H1 (cell line): ENCODE data around the gene RNF186. TPM values are rescaled to one million over a fixed set of nuclear protein-coding genes. Genes with fewer than 3 reads are reported as not detected.

ENCODE experiments used
- CTCF ChIA-PET: fragments of 300-600 bp; sonication (Branson Sonifier 250); formaldehyde crosslinking; loops from one replicate; lab custom pipeline; 2021; ENCODE audit not compliant: partially characterized antibody; lab: Charles Lee
- POLR2A ChIA-PET: fragments of 300-600 bp; sonication (Branson Sonifier 250); formaldehyde crosslinking; loops from one replicate; lab custom pipeline; 2021; ENCODE audit warnings: inconsistent platforms; ENCODE audit not compliant: partially characterized antibody; lab: Charles Lee
- DNase-seq, 2 experiments: peaks; one replicate each; pipeline versions ENCODE4 v3.0.0 to v3.0.0-alpha.2; 2010 to 2022; ENCODE audit warnings: low spot score in 2 of 2, low read depth in 1 of 2, mixed read lengths in 1 of 2
- FAIRE-seq: peaks from 2 replicates; lab custom pipeline; 2011; peaks lifted over from hg19 to GRCh38; lab: Jason Lieb, UNC
- H2AFZ ChIP-seq: 2 replicates; pipeline ENCODE4 v1.8.1; 2012; ENCODE audit warnings: low read length, inconsistent platforms
- H2AK5ac ChIP-seq: 2 replicates; pipeline ENCODE4 v1.6.1; 2013; ENCODE audit warnings: low read depth, low read length
- H2BK120ac ChIP-seq: replicated peaks from 2 replicates; pipeline ENCODE3; 2013; ENCODE audit warnings: low read depth, low read length, inconsistent platforms
- H2BK12ac ChIP-seq: 2 replicates; pipeline ENCODE4 v1.6.1; 2013; ENCODE audit warnings: low read depth, low read length
- H2BK15ac ChIP-seq: 2 replicates; pipeline ENCODE4 v1.6.1; 2013; ENCODE audit warnings: low read length
- H2BK20ac ChIP-seq: 2 replicates; pipeline ENCODE4 v1.6.1; 2013; ENCODE audit warnings: low read length
- H2BK5ac ChIP-seq: 2 replicates; pipeline ENCODE4 v1.6.1; 2013; ENCODE audit warnings: low read depth, low read length
- H3K14ac ChIP-seq: 2 replicates; pipeline ENCODE4 v1.6.1; 2013; ENCODE audit warnings: inconsistent platforms; ENCODE audit not compliant: insufficient read length
- H3K18ac ChIP-seq: 2 replicates; pipeline ENCODE4 v1.6.1; 2013; ENCODE audit warnings: low read length; ENCODE audit errors: extremely low read depth
- H3K23ac ChIP-seq: 2 replicates; pipeline ENCODE4 v1.6.1; 2013; ENCODE audit warnings: inconsistent platforms; ENCODE audit not compliant: insufficient read length
- H3K23me2 ChIP-seq: 2 replicates; pipeline ENCODE4 v1.6.1; 2013; ENCODE audit warnings: low read depth, low read length
- H3K27ac ChIP-seq: 2 replicates; pipeline ENCODE4 v1.6.1; 2011; ENCODE audit warnings: low read depth, low read length, inconsistent platforms
- H3K27me3 ChIP-seq, 4 experiments: replicated peaks in 1 of 4; 1 replicate in 1 of 4; 2 replicates in 3 of 4; pipeline versions ENCODE4 v1.6.1 to v1.8.1; 2011 to 2013; ENCODE audit warnings: low read length in 3 of 4, mild to moderate bottlenecking in 3 of 4, inconsistent platforms in 2 of 4, mixed read lengths in 2 of 4, moderate library complexity in 1 of 4; ENCODE audit not compliant: control insufficient read depth in 3 of 4, insufficient read depth in 3 of 4; ENCODE audit errors: extremely low read depth in 1 of 4
- H3K36me3 ChIP-seq, 4 experiments: 2 replicates each; pipeline versions ENCODE4 v1.6.1 to v1.8.1; 2011 to 2013; ENCODE audit warnings: mild to moderate bottlenecking in 4 of 4, low read length in 3 of 4, moderate library complexity in 2 of 4, control low read depth in 1 of 4, inconsistent platforms in 1 of 4; ENCODE audit not compliant: insufficient read depth in 4 of 4, control insufficient read depth in 2 of 4
- H3K4ac ChIP-seq: replicated peaks from 2 replicates; pipeline ENCODE3; 2013; ENCODE audit warnings: low read length, low read depth, mixed read lengths, inconsistent platforms; ENCODE audit not compliant: insufficient read length
- H3K4me1 ChIP-seq, 4 experiments: replicated peaks in 1 of 4; 1 replicate in 1 of 4; 2 replicates in 3 of 4; pipeline versions ENCODE4 v1.6.1 to v1.8.1; 2011 to 2013; ENCODE audit warnings: low read length in 3 of 4, inconsistent platforms in 2 of 4, mixed read lengths in 1 of 4; ENCODE audit not compliant: insufficient read depth in 4 of 4, control insufficient read depth in 3 of 4
- H3K4me2 ChIP-seq, 2 experiments: 2 replicates each; pipeline versions ENCODE4 v1.6.1 to v1.8.1; 2011 to 2013; ENCODE audit warnings: low read depth in 2 of 2, low read length in 2 of 2, control low read depth in 1 of 2, inconsistent platforms in 1 of 2, mild to moderate bottlenecking in 1 of 2; ENCODE audit not compliant: insufficient read depth in 1 of 2
- H3K4me3 ChIP-seq, 4 experiments: fragments of 200-600, 300-600 bp in 1 of 4; sonication (generic), shearing (Covaris generic), sonication (Bioruptor Twin) in 1 of 4; 2 replicates each; pipeline versions ENCODE4 v1.5.1 to v1.8.1; 2011 to 2016; ENCODE audit warnings: low read length in 4 of 4, low read depth in 3 of 4, control low read depth in 2 of 4, inconsistent platforms in 2 of 4, mild to moderate bottlenecking in 2 of 4, mixed read lengths in 1 of 4, moderate library complexity in 1 of 4; ENCODE audit not compliant: insufficient read depth in 2 of 4; ENCODE audit errors: extremely low read depth in 1 of 4
- H3K56ac ChIP-seq: replicated peaks from 2 replicates; pipeline ENCODE3; 2013; ENCODE audit warnings: low read depth, mild to moderate bottlenecking, mixed read lengths, low read length, inconsistent platforms; ENCODE audit not compliant: insufficient read length
- H3K79me1 ChIP-seq: 2 replicates; pipeline ENCODE4 v1.6.1; 2013; ENCODE audit warnings: low read depth, low read length, control low read depth
- H3K79me2 ChIP-seq, 2 experiments: 2 replicates each; pipeline versions ENCODE4 v1.6.1 to v1.8.1; 2012 to 2013; ENCODE audit warnings: low read length in 2 of 2, mild to moderate bottlenecking in 2 of 2, inconsistent platforms in 1 of 2; ENCODE audit not compliant: insufficient read depth in 2 of 2, control insufficient read depth in 1 of 2
- H3K9ac ChIP-seq, 4 experiments: replicated peaks in 1 of 4; 1 replicate in 1 of 4; 2 replicates in 3 of 4; pipeline versions ENCODE4 v1.6.1 to v1.8.1; 2011 to 2013; ENCODE audit warnings: low read depth in 3 of 4, low read length in 3 of 4, control low read depth in 2 of 4, mild to moderate bottlenecking in 2 of 4, moderate library complexity in 2 of 4, inconsistent platforms in 1 of 4; ENCODE audit errors: extremely low read depth in 1 of 4
- H3K9me3 ChIP-seq, 2 experiments: 2 replicates each; pipeline versions ENCODE4 v1.6.1 to v1.8.1; 2012 to 2013; ENCODE audit warnings: mild to moderate bottlenecking in 2 of 2, moderate library complexity in 2 of 2, control low read depth in 1 of 2, inconsistent platforms in 1 of 2, low read depth in 1 of 2, low read length in 1 of 2, mixed read lengths in 1 of 2; ENCODE audit not compliant: insufficient read depth in 2 of 2
- H4K20me1 ChIP-seq, 2 experiments: replicated peaks in 1 of 2; 2 replicates each; pipeline versions ENCODE3 to v1.8.1; 2011 to 2013; ENCODE audit warnings: inconsistent platforms in 2 of 2, low read length in 2 of 2, mild to moderate bottlenecking in 1 of 2; ENCODE audit not compliant: insufficient read depth in 2 of 2, control insufficient read depth in 1 of 2
- H4K5ac ChIP-seq: 2 replicates; pipeline ENCODE4 v1.6.1; 2013; ENCODE audit warnings: low read length, low read depth, mixed read lengths, inconsistent platforms; ENCODE audit not compliant: insufficient read length
- H4K8ac ChIP-seq: 2 replicates; pipeline ENCODE4 v1.8.0; 2013; ENCODE audit warnings: mild to moderate bottlenecking, moderate library complexity, low read length, inconsistent platforms; ENCODE audit not compliant: insufficient read depth; ENCODE audit errors: extremely low read depth
- H4K91ac ChIP-seq: replicated peaks from 2 replicates; pipeline ENCODE3; 2013; ENCODE audit warnings: low read length, mixed read lengths, inconsistent platforms; ENCODE audit not compliant: insufficient read length
- BRCA1 ChIP-seq: IDR thresholded peaks from 2 replicates; pipeline ENCODE4 v1.6.1; 2012; ENCODE audit warnings: low read depth, low read length, improper control_type of control experiment
- CBX8 ChIP-seq: fragments of 300-800, 300-1000 bp; sonication (generic); IDR thresholded peaks from 2 replicates; pipeline ENCODE4 v1.7.1; 2016; ENCODE audit warnings: low read depth, low read length, borderline replicate concordance
- CEBPB ChIP-seq: IDR thresholded peaks from 2 replicates; pipeline ENCODE4 v1.6.1; 2012; ENCODE audit warnings: low read depth, low read length
- JUND ChIP-seq: IDR thresholded peaks from 2 replicates; pipeline ENCODE4 v1.6.1; 2011; ENCODE audit warnings: mild to moderate bottlenecking, improper control_type of control experiment, low read length
- POU5F1 ChIP-seq: IDR thresholded peaks from 2 replicates; pipeline ENCODE4 v1.6.1; 2011; ENCODE audit warnings: low read depth, mild to moderate bottlenecking, low read length, moderate library complexity
- WGBS, 2 experiments: shearing (Covaris generic) in 1 of 2; methylation state at CpG; one replicate each; pipeline versions ENCODE4 v1.1.6 to v1.1.7; 2013 to 2015; ENCODE audit warnings: low lambda C conversion rate in 2 of 2, mixed read lengths in 2 of 2, inconsistent platforms in 1 of 2, low coverage in 1 of 2, missing lambda C conversion rate in 1 of 2; ENCODE audit not compliant: insufficient replicate concordance in 2 of 2, insufficient coverage in 1 of 2, insufficient read length in 1 of 2; ENCODE audit errors: extremely low coverage in 1 of 2, missing lambda C conversion rate in 1 of 2; 5-methylcytosine and 5-hydroxymethylcytosine counted together
- polyA plus RNA-seq, 7 experiments: library from polyadenylated mRNA; depleted of rRNA in 3 of 7; stranded (reverse) in 5 of 7; unstranded in 2 of 7; fragments of >200 nt in 5 of 7; fragments of 200-250 nt in 2 of 7; gene quantifications; 1 replicate in 5 of 7; 2 replicates in 1 of 7; 4 replicates in 1 of 7; pipeline versions ENCODE4 v1.2.1 to v1.2.3, GENCODE V29; 2011 to 2013; ENCODE audit warnings: missing spikeins in 2 of 7, mixed read lengths in 2 of 7
- total RNA-seq: library from RNA; stranded (reverse); fragmentation: NEBNext Ultra II Directional; extraction: Animal tissue kit (Norgen Biotek cat#: 25700); gene quantifications from 2 replicates; pipeline ENCODE4 v1.2.1, GENCODE V29; 2021

The RNF186 gene
- total and polyA plus RNA-seq, 2 of the 8 experiments (the other 6 are each of a cell fraction or from before 2014, with no cell fraction given) = not detected

DNA sequence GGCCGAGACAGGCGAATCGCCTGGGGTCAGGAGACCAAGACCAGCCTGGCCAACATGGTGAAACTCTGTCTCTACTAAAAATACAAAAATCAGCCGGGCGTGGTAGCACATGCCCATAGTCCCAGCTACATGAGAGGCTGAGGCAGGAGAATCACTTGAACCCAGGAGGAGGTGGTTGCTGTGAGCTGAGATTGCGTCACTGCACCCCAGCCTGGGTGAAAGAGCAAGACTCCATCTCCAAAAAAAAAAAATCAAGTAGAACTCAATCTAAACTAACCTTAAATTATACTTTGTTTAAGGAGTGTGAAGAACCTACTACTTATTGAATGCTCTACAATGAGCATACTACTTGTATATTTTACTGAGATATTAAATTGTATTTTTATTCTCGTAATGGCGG, 30.5 kb upstream of the RNF186 start:
- Histone ChIP-seq H3K36me3 (no peaks in the 10 kb centered on the region), H3K4me1 (no peaks in the 10 kb centered on the region; a peak in 1 of 7 replicates), H3K14ac (no peak overlapping the region), H3K4ac (no peak overlapping the region), H3K4me2 (no peak overlapping the region), H2AK5ac (no peak overlapping the region), H4K5ac (no peak overlapping the region), H3K23me2 (no peaks in the 10 kb centered on the region), H4K20me1 (no peaks in the 10 kb centered on the region), H4K91ac (no peak overlapping the region), H3K23ac (no peak overlapping the region), H2BK5ac (no peak overlapping the region)
- POLR2A ChIA-PET = interaction anchor here (0.6 kb wide), 1 partner anchor 52 kb away, joined by 4 read pairs; no protein-coding TSS in a partner anchor
- WGBS, 2 experiments = 91% methylated on average over 8 of the region's 8 CpGs; no CpG with 5 or more reads in 1 of the 2 experiments
- no peak for TF ChIP-seq BRCA1
- TF ChIP-seq JUND = no peak
- TF ChIP-seq POU5F1 = no peak
- peak; percentile 17; the same call in 1 of the 2 replicates for TF ChIP-seq CEBPB
- TF ChIP-seq CBX8 = no peak
- TF ChIP-seq, all 59 proteins: peak for 1
- Histone ChIP-seq H2BK20ac (no peak overlapping the region), H2BK15ac (no peak overlapping the region), H3K4me3 (no peak overlapping the region), H2BK120ac (no peak overlapping the region), H3K27me3 (peaks cover 0 to 2% (median 0%) of the 10 kb centered on the region in 4 experiments; a peak in 1 of 7 replicates), H3K18ac (no peak overlapping the region), H3K9me3 (no peaks in the 10 kb centered on the region), H3K79me1 (no peaks in the 10 kb centered on the region), H3K56ac (no peak overlapping the region), H3K79me2 (no peaks in the 10 kb centered on the region), H2BK12ac (no peak overlapping the region), H4K8ac (no peak overlapping the region), H3K9ac (no peak overlapping the region), H2AFZ (peak overlapping the region; percentile 83; the same call in 1 of the 2 replicates), H3K27ac (no peak overlapping the region)
- DNase-seq = no peak
- CTCF ChIA-PET = interaction anchor here (0.7 to 1.3 kb wide), 2 partner anchors 14 to 62 kb away, joined by 3 read pairs; no protein-coding TSS in a partner anchor
- FAIRE-seq = no peak
